ENCODE data around the gene BTD. TPM values are rescaled to one million over a fixed set of nuclear protein-coding genes. Genes with fewer than 3 reads are reported as not detected.

Gene BTD
- total RNA-seq, 1 experiment from 2014 or later = 5.6 TPM

DNA sequence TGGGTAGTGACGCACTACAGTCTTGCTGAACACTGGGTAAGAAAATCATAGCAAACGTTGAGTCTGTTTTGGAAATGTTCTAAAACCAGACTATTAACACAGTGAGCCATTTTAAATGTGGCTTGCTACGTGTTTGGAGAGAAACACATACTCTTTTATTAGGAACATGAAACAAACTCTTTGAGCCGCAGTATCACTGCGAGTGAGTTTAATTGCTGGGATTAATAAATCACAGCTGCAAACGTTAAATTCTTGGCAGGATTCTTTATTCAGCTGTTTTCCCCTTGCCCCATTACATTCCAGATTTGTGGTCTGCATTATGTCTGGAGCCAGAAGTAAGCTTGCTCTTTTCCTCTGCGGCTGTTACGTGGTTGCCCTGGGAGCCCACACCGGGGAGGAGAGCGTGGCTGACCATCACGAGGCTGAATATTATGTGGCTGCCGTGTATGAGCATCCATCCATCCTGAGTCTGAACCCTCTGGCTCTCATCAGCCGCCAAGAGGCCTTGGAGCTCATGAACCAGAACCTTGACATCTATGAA is 33.6 kb downstream of the BTD start:
- H3K9me3 ChIP-seq (ENCODE audit: low read depth, low read length, poor library complexity, severe bottlenecking) = no peaks in the 10 kb centered on the region
- H3K4me1 ChIP-seq (ENCODE audit: insufficient read depth, low read length, poor library complexity, severe bottlenecking) = peaks cover 35% of the 10 kb centered on the region
- ChIA-PET CTCF (interaction anchor here (0.6 kb wide), 1 partner anchor 834 kb away, joined by 9 read pairs; no protein-coding TSS in a partner anchor), POLR2A (ENCODE audit: low non-redundant PET) (interaction anchor here (1.0 kb wide), 1 partner anchor 10 kb away, joined by 7 read pairs; no protein-coding TSS in a partner anchor)
- no peaks in the 10 kb centered on the region for H3K36me3 ChIP-seq (ENCODE audit: insufficient read depth, low read length, poor library complexity, severe bottlenecking)
- intact Hi-C loops (cut with micrococcal nuclease; ENCODE audit: unreplicated experiment) = loop anchor here (5.0 kb wide), 1 partner anchor 162 kb away; the partner anchor contains the start of gene ANKRD28
- BruUV-seq (replicated peaks) = no TSS peak
- DNase-seq (ENCODE audit: low spot score) = peak; percentile 46
- no peaks in the 10 kb centered on the region for H3K27me3 ChIP-seq (replicated peaks; ENCODE audit: insufficient read depth, low read depth, low read length, poor library complexity)
- no peak overlapping the region for H3K4me3 ChIP-seq (ENCODE audit: low read depth, low read length, poor library complexity, severe bottlenecking)
- TF ChIP-seq, protein P1, sequence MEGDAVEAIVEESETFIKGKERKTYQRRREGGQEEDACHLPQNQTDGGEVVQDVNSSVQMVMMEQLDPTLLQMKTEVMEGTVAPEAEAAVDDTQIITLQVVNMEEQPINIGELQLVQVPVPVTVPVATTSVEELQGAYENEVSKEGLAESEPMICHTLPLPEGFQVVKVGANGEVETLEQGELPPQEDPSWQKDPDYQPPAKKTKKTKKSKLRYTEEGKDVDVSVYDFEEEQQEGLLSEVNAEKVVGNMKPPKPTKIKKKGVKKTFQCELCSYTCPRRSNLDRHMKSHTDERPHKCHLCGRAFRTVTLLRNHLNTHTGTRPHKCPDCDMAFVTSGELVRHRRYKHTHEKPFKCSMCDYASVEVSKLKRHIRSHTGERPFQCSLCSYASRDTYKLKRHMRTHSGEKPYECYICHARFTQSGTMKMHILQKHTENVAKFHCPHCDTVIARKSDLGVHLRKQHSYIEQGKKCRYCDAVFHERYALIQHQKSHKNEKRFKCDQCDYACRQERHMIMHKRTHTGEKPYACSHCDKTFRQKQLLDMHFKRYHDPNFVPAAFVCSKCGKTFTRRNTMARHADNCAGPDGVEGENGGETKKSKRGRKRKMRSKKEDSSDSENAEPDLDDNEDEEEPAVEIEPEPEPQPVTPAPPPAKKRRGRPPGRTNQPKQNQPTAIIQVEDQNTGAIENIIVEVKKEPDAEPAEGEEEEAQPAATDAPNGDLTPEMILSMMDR (conservative IDR thresholded peaks at IDR 0.05; ENCODE audit: low read depth, low read length) = no peak
- no peak for TF ChIP-seq EZH2 (IDR thresholded peaks at IDR 0.05; ENCODE audit: borderline replicate concordance, low read depth, low read length, poor library complexity, severe bottlenecking)
- no peak overlapping the region for H3K27ac ChIP-seq (ENCODE audit: low read depth, low read length, poor library complexity, severe bottlenecking)

DNA sequence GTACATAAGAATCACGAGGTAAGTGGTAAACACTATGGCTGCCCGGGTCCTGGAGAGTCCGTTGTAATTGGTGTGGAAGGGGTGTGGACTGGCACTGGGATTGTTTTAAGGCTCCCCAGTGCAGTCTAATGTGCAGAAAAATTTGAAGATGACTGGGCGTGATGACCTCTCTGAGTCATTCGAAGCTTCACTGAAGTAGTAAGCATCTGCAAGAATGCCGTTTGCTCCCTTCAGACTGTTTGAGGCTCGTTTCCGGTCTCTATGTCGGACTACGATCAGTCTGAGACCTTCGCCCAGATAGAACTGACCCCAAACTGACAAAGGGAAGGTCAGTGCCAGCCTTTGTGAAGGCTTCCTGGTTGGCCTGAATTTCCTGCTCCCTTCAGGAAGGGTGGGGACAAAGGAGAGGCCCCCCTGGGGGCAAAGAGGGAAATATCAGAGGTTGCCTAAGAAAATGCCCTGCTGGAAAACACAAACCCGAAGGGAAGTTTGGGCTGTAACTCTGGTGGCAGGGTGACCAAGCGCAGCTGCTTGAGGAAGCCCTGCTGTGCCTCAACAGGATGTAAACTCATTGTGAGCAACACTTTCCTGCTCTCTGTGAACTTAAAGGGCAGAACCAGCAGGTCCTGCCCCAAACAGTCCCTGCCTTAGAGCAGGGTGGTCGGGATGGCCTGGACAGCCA is 34.6 kb downstream of the BTD start:
- no peaks in the 10 kb centered on the region for H3K36me3 ChIP-seq (ENCODE audit: insufficient read depth, low read length, poor library complexity, severe bottlenecking)
- H3K4me1 ChIP-seq (ENCODE audit: insufficient read depth, low read length, poor library complexity, severe bottlenecking) = peaks cover 26% of the 10 kb centered on the region
- peak overlapping the region; percentile 29 for H3K27ac ChIP-seq (ENCODE audit: low read depth, low read length, poor library complexity, severe bottlenecking)
- H3K9me3 ChIP-seq (ENCODE audit: low read depth, low read length, poor library complexity, severe bottlenecking) = no peaks in the 10 kb centered on the region
- DNase-seq (ENCODE audit: low spot score) = peak; percentile 49
- CTCF ChIA-PET = no interaction called here
- BruUV-seq (replicated peaks) = no TSS peak
- H3K4me3 ChIP-seq (ENCODE audit: low read depth, low read length, poor library complexity, severe bottlenecking) = no peak overlapping the region
- no peak for TF ChIP-seq EZH2 (IDR thresholded peaks at IDR 0.05; ENCODE audit: borderline replicate concordance, low read depth, low read length, poor library complexity, severe bottlenecking)
- TF ChIP-seq, protein P1 (conservative IDR thresholded peaks at IDR 0.05; ENCODE audit: low read depth, low read length) = no peak
- POLR2A ChIA-PET (ENCODE audit: low non-redundant PET) = interaction anchor here (0.6 to 1.0 kb wide), 2 partner anchors 9 to 13 kb away, joined by 3 to 7 read pairs; no protein-coding TSS in a partner anchor
- intact Hi-C loops (cut with micrococcal nuclease; ENCODE audit: unreplicated experiment) = loop anchor here (5.0 kb wide), 1 partner anchor 161 kb away; the partner anchor contains the start of gene ANKRD28
- no peaks in the 10 kb centered on the region for H3K27me3 ChIP-seq (replicated peaks; ENCODE audit: insufficient read depth, low read depth, low read length, poor library complexity)

DNA sequence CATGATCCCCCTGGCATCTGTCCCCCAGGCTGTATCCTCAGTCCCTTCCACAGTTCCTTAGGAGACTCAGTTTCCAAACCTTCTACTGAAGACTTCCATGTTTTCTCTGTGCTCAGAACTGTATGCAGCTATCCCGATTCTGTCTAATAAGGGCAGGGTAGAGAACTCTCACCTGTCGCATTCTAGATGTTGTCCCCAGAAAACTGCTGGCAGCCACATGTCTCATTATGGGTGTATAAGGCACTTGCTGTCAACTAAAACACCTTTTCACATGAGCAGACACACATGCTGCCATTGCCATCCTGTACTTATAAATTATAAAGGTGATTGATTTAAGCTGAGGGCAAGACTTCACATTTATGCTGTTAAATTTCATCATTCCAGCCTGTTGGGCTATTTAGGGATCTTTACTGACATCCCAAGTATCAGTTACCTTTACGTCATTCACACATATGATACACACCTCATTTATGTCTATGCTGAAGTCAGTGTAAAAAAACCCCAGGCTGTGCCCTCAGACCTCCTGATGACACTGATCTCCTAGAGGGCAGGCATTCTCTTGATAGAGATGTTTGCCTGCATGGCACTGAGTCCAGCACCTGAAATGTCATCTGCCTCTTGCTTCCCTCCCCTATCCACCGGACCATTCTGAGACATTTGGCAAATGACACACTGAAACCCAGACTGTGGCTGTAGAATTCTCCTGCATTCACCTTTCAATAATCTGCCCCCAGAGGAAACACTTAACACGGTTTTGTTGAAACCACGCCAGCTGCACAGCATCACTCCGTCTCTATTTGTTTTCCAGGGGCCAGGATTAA is 35.8 kb downstream of the BTD start:
- CTCF ChIA-PET = no interaction called here
- Histone ChIP-seq H3K27me3 (replicated peaks; ENCODE audit: insufficient read depth, low read depth, low read length, poor library complexity) (no peaks in the 10 kb centered on the region), H3K27ac (ENCODE audit: low read depth, low read length, poor library complexity, severe bottlenecking) (no peak overlapping the region), H3K9me3 (ENCODE audit: low read depth, low read length, poor library complexity, severe bottlenecking) (no peaks in the 10 kb centered on the region), H3K4me3 (ENCODE audit: low read depth, low read length, poor library complexity, severe bottlenecking) (no peak overlapping the region), H3K36me3 (ENCODE audit: insufficient read depth, low read length, poor library complexity, severe bottlenecking) (no peaks in the 10 kb centered on the region), H3K4me1 (ENCODE audit: insufficient read depth, low read length, poor library complexity, severe bottlenecking) (peaks cover 23% of the 10 kb centered on the region)
- TF ChIP-seq, protein P1 (conservative IDR thresholded peaks at IDR 0.05; ENCODE audit: low read depth, low read length) = no peak
- no peak for TF ChIP-seq EZH2 (IDR thresholded peaks at IDR 0.05; ENCODE audit: borderline replicate concordance, low read depth, low read length, poor library complexity, severe bottlenecking)
- intact Hi-C loops (cut with micrococcal nuclease; ENCODE audit: unreplicated experiment) = loop anchor here (5.0 kb wide), 1 partner anchor 160 kb away; the partner anchor contains the start of gene ANKRD28
- POLR2A ChIA-PET (ENCODE audit: low non-redundant PET) = no interaction called here
- BruUV-seq (replicated peaks) = no TSS peak
- DNase-seq (ENCODE audit: low spot score) = no peak

All from A673 (cell line).